Vagina (tissue), 2 donors: ENCODE measurements around the gene DYRK1A. TPM values are rescaled to one million over a fixed set of nuclear protein-coding genes. Genes with fewer than 3 reads are reported as not detected.

Experiments
- DNase-seq, 2 donors: peaks; one replicate each; pipeline ENCODE4 v3.0.0-alpha.2; 2017; ENCODE audit errors: extremely low spot score in 2 of 2
- H3K27ac ChIP-seq: fragments of 200-600 bp; sonication (generic); one replicate; pipeline ENCODE4 v1.5.1; 2019
- H3K27me3 ChIP-seq: fragments of 200-600 bp; sonication (generic); one replicate; pipeline ENCODE4 v1.5.1; 2019
- H3K36me3 ChIP-seq, 2 donors: fragments of 200-600 bp; sonication (generic); one replicate each; pipeline ENCODE4 v1.5.1; 2017 to 2019
- H3K4me1 ChIP-seq: fragments of 200-600 bp; sonication (generic); one replicate; pipeline ENCODE4 v1.5.1; 2019
- H3K4me3 ChIP-seq, 2 donors: fragments of 200-600 bp; sonication (generic); 1 replicate in 1 of 2; 2 replicates in 1 of 2; pipeline ENCODE4 v1.5.1; 2016 to 2019
- H3K9me3 ChIP-seq: fragments of 200-600 bp; sonication (generic); one replicate; pipeline ENCODE4 v1.5.1; 2019
- POLR2A ChIP-seq, 2 donors: fragments of 450-650 bp; IDR thresholded peaks; one replicate each; pipeline ENCODE4 v1.6.1; 2017; ENCODE audit warnings: antibody characterized with exemption in 2 of 2, mild to moderate bottlenecking in 2 of 2, moderate library complexity in 2 of 2
- POLR2AphosphoS5 ChIP-seq, 2 donors: sonication (generic); formaldehyde crosslinking; IDR thresholded peaks; one replicate each; pipeline ENCODE4 v1.9.0; 2017; ENCODE audit warnings: antibody characterized with exemption in 2 of 2, mild to moderate bottlenecking in 2 of 2, low read depth in 1 of 2; ENCODE audit not compliant: insufficient read depth in 1 of 2
- intact Hi-C: fragments of 100-400 bp; cut with DNase I; formaldehyde crosslinking; loops from one replicate; pipeline ENCODE4 v1.15.1; 2023
- total RNA-seq: library from RNA; depleted of rRNA; stranded (reverse); fragments of >200 nt; gene quantifications from one replicate; pipeline ENCODE4 v1.2.3, GENCODE V29; 2016
- TF ChIP-seq, protein P1 (sequence below), 3 experiments: fragments of 450-650 bp in 2 of 3; fragments of 200-600 bp in 1 of 3; sonication (generic) in 1 of 3; IDR thresholded peaks; one replicate each; pipeline ENCODE4 v1.5.1; 2017 to 2019; ENCODE audit warnings: antibody characterized with exemption in 3 of 3, mild to moderate bottlenecking in 2 of 3, moderate library complexity in 2 of 3

The DYRK1A gene
- total RNA-seq, 1 donor from 2014 or later, result 78.1 TPM

DNA sequence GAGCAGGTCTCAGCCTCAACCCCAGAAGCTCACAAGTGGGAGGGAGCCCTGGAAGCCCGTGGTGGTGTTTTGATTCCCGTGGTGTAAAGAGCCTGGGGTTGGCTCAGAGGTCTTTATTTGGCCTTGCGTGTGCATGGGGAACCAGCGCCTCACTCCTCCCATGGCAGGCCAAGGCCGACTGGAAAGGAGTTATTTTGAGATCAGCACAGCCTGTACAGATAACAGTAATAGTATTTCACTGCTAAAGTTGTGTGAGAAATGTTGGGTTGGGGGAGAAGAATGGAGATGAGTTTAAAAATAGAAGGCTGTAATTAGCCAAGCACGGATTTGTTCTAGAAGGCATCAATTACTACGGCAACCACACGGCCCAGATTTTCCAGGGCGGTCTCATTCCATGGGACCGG lies 186.5 kb downstream of the DYRK1A start:
- H3K4me3 ChIP-seq, result no peak overlapping the region
- H3K4me1 ChIP-seq, result peaks cover 12% of the 10 kb centered on the region
- no peaks in the 10 kb centered on the region for H3K27me3 ChIP-seq
- H3K9me3 ChIP-seq, result no peaks in the 10 kb centered on the region
- TF ChIP-seq, protein P1, sequence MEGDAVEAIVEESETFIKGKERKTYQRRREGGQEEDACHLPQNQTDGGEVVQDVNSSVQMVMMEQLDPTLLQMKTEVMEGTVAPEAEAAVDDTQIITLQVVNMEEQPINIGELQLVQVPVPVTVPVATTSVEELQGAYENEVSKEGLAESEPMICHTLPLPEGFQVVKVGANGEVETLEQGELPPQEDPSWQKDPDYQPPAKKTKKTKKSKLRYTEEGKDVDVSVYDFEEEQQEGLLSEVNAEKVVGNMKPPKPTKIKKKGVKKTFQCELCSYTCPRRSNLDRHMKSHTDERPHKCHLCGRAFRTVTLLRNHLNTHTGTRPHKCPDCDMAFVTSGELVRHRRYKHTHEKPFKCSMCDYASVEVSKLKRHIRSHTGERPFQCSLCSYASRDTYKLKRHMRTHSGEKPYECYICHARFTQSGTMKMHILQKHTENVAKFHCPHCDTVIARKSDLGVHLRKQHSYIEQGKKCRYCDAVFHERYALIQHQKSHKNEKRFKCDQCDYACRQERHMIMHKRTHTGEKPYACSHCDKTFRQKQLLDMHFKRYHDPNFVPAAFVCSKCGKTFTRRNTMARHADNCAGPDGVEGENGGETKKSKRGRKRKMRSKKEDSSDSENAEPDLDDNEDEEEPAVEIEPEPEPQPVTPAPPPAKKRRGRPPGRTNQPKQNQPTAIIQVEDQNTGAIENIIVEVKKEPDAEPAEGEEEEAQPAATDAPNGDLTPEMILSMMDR (IDR thresholded peaks at IDR 0.05), result no peak
- TF ChIP-seq POLR2AphosphoS5 (IDR thresholded peaks at IDR 0.05; ENCODE audit: insufficient read depth in 1 of 2, low read depth in 1 of 2) (no peak), POLR2A (IDR thresholded peaks at IDR 0.05) (no peak)
- H3K27ac ChIP-seq, result no peak overlapping the region
- no peaks in the 10 kb centered on the region for H3K36me3 ChIP-seq
- intact Hi-C loops, result no loop called here
- no peak for DNase-seq

DNA sequence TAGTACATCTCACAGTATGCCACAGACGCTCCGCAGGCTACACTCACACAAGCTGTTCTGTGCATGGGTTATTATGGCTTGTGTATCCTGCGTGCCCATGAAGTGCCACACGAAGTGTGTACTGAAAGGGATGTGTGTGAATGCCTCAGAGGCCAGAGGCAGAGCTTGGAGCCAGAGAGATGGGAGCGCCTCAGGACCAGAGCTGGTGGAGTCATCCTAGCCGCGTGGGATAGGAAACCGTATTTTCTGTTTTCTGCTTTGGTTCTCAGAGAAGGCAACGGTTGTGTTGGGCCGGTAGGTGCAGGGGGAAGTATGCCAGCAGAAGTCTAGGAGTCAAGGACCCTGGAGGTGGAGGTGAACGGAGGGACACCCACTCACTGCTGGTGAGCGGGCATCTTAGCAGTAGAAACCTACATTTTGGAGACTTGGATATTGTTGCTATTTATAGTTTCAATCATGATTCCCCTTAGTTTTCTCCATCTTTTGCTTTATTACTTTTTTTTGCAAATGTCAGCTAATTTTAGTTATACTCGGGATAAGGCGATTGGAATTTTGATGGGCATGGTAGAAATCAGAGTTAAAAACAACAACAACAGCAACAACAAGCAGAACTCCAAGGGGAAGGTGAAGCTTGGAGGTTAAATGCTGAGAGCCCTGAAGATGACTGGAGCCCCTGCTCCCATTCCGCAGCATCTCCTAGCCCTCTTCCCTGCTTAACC lies 188.2 kb downstream of the DYRK1A start:
- Histone ChIP-seq H3K27ac (no peak overlapping the region), H3K27me3 (no peaks in the 10 kb centered on the region), H3K9me3 (no peaks in the 10 kb centered on the region), H3K4me3 (no peak overlapping the region), H3K36me3 (no peaks in the 10 kb centered on the region), H3K4me1 (peaks cover 12% of the 10 kb centered on the region)
- TF ChIP-seq POLR2A (IDR thresholded peaks at IDR 0.05) (no peak), POLR2AphosphoS5 (IDR thresholded peaks at IDR 0.05; ENCODE audit: insufficient read depth in 1 of 2, low read depth in 1 of 2) (no peak)
- TF ChIP-seq, protein P1 (IDR thresholded peaks at IDR 0.05), result no peak
- DNase-seq, result peak in 1 of 2 donors; percentile 49
- intact Hi-C loops, result no loop called here

DNA sequence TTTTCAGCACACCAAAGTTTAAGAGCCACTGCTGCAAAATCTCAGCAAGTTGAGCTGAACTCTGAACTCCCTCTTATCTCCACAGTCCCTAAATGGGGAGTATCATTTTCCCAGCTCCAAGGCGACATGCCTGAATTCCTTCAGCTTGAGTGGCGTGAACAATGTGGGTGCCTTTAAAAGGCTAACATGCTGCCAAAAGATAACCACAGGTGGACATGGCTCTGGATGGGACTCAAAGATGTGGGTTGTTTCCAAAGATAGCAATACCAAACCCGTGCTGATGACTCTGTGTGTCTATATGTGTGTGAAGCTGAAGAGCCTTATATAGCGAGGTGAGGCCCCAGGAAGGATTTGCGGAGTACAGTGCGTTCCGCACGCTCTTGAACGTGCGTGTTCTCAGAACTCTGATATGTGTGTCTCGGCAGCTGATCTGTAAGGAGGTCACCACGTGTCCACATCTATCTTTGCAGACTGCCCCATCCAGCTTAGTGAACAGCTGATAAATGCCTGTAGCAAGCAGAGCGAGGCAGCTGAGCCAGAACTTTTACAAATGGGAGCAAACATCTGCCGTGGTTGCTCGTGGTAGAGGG lies 189.2 kb downstream of the DYRK1A start:
- Histone ChIP-seq H3K9me3 (no peaks in the 10 kb centered on the region), H3K27me3 (no peaks in the 10 kb centered on the region), H3K4me3 (no peak overlapping the region), H3K36me3 (no peaks in the 10 kb centered on the region), H3K4me1 (peaks cover 12% of the 10 kb centered on the region), H3K27ac (no peak overlapping the region)
- TF ChIP-seq, protein P1 (IDR thresholded peaks at IDR 0.05), result no peak
- TF ChIP-seq POLR2A (IDR thresholded peaks at IDR 0.05), result no peak
- no peak for TF ChIP-seq POLR2AphosphoS5 (IDR thresholded peaks at IDR 0.05; ENCODE audit: insufficient read depth in 1 of 2, low read depth in 1 of 2)
- intact Hi-C loops, result no loop called here
- peak in 1 of 2 donors; percentile 65 for DNase-seq

DNA sequence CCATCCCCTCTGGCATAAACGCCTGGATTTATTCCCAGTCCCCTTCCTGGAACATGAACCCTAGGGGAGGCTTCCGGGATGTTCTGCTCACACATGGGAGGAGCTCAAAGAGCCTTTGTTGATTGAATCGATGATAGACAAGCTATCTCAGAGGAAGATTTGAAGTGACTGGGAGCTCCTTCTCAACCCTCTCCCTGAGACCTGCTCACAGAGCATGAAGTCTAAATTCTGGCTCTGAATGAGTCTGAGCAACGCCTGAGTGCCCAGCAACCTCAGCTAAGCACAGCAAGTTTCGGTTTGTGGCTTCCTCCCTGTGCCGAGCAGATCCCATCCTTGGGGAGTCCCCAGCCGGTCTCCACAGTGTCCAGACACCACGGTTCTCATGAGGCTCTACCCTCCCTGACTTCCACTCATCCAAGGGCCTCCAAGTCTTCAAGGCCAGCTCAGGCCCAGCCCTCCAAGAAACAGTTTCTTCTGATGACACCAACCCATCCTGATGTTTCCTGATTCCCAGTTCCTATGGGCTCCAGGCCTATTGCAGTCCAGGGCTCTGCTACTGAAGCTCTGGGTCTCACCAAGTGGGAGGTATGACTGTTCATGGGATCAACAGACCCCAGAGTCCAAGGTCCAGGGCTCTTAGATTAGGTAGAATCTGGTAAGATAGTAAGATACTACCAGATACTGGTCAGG lies 190.8 kb downstream of the DYRK1A start:
- no peaks in the 10 kb centered on the region for H3K27me3 ChIP-seq
- TF ChIP-seq POLR2A (IDR thresholded peaks at IDR 0.05), result no peak
- TF ChIP-seq POLR2AphosphoS5 (IDR thresholded peaks at IDR 0.05; ENCODE audit: insufficient read depth in 1 of 2, low read depth in 1 of 2), result no peak
- TF ChIP-seq, protein P1 (IDR thresholded peaks at IDR 0.05), result no peak
- H3K4me3 ChIP-seq, result no peak overlapping the region
- intact Hi-C loops, result no loop called here
- H3K27ac ChIP-seq, result no peak overlapping the region
- no peaks in the 10 kb centered on the region for H3K4me1 ChIP-seq
- H3K9me3 ChIP-seq, result no peaks in the 10 kb centered on the region
- no peaks in the 10 kb centered on the region for H3K36me3 ChIP-seq
- DNase-seq, result peak in 1 of 2 donors; percentile 65
